Fibroblast of villous mesenchyme (primary cell): ENCODE measurements around the gene CCDC185. TPM values are rescaled to one million over a fixed set of nuclear protein-coding genes. Genes with fewer than 3 reads are reported as not detected.

Experiments
- DNase-seq: peaks from one replicate; pipeline ENCODE4 v3.0.0-alpha.2; 2010; ENCODE audit warnings: low read depth
- H3K4me3 ChIP-seq: 2 replicates; pipeline ENCODE4 v1.5.1; 2011; ENCODE audit warnings: low read depth, mild to moderate bottlenecking, low read length
- CTCF ChIP-seq: IDR thresholded peaks from 2 replicates; pipeline ENCODE4 v1.5.1; 2012; ENCODE audit warnings: low read depth, mild to moderate bottlenecking, low read length; ENCODE audit not compliant: insufficient read depth
- total RNA-seq: library from RNA; depleted of rRNA; stranded (reverse); fragments of >200 nt; gene quantifications from 2 replicates; pipeline ENCODE4 v1.2.3, GENCODE V29; 2012

CCDC185 gene
- total RNA-seq, 1 donor = not detected

GRCh38 chr1:223426936-223427335 lies 33.7 kb downstream of the CCDC185 start:
- no peak for DNase-seq
- TF ChIP-seq CTCF = no peak
- no peak overlapping the region for H3K4me3 ChIP-seq

GRCh38 chr1:223429313-223429731 lies 36.1 kb downstream of the CCDC185 start:
- no peak for TF ChIP-seq CTCF
- H3K4me3 ChIP-seq = no peak overlapping the region
- no peak for DNase-seq

GRCh38 chr1:223429821-223430220 lies 36.6 kb downstream of the CCDC185 start:
- H3K4me3 ChIP-seq = no peak overlapping the region
- TF ChIP-seq CTCF = no peak
- DNase-seq = no peak

- DNase-seq = no peak
- H3K4me3 ChIP-seq = no peak overlapping the region
- TF ChIP-seq CTCF = no peak
Observed at GRCh38 chr1:223430236-223430635, 37.0 kb downstream of the CCDC185 start.

GRCh38 chr1:223437151-223437550 lies 43.9 kb downstream of the CCDC185 start:
- TF ChIP-seq CTCF = no peak
- no peak for DNase-seq
- H3K4me3 ChIP-seq = no peak overlapping the region

GRCh38 chr1:223443397-223443796 lies 50.2 kb downstream of the CCDC185 start:
- no peak for TF ChIP-seq CTCF
- no peak overlapping the region for H3K4me3 ChIP-seq
- DNase-seq = no peak

GRCh38 chr1:223444411-223444810 lies 51.2 kb downstream of the CCDC185 start:
- no peak overlapping the region for H3K4me3 ChIP-seq
- no peak for TF ChIP-seq CTCF
- no peak for DNase-seq
